HL-60/S4 treated with phorbol 12-myristate 13-acetate at 8.2 ng/mL for 4 days and 3 days (cell line): ENCODE data around the gene STT3A.

Experiments used
- in situ Hi-C: fragments of 300-500 bp; cut with MboI; formaldehyde crosslinking; loops from 2 replicates; pipeline ENCODE4 v1.15.0; 2022; ENCODE audit warnings: low sequenced_read_pairs

The STT3A gene

DNA sequence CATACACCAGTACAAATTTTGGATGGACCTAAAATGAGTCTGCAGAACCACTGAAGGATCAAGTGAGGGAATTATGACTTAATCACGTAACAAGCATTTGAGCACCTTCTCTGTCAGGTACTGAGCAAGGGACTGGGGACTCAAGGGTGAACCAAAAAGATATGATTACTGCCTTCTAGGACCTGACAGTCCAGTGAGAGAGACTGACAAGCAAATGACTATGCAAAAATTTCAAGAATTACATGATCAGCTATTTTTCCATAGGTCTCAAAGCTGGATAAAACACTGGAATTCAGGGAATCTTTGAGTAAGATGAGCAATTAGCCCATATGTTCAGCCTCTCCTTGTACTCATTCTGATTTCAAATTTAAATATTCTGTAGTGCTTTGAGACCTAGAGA, 5.2 kb upstream of the STT3A start:
- in situ Hi-C loops: no loop called here

- in situ Hi-C loops: no loop called here
These were observed 4.1 kb upstream of the STT3A start for GRCh38 chr11:125588505-125588904.

- in situ Hi-C loops: no loop called here
These were observed 875 bp upstream of the STT3A start for GRCh38 chr11:125591649-125592304.

DNA sequence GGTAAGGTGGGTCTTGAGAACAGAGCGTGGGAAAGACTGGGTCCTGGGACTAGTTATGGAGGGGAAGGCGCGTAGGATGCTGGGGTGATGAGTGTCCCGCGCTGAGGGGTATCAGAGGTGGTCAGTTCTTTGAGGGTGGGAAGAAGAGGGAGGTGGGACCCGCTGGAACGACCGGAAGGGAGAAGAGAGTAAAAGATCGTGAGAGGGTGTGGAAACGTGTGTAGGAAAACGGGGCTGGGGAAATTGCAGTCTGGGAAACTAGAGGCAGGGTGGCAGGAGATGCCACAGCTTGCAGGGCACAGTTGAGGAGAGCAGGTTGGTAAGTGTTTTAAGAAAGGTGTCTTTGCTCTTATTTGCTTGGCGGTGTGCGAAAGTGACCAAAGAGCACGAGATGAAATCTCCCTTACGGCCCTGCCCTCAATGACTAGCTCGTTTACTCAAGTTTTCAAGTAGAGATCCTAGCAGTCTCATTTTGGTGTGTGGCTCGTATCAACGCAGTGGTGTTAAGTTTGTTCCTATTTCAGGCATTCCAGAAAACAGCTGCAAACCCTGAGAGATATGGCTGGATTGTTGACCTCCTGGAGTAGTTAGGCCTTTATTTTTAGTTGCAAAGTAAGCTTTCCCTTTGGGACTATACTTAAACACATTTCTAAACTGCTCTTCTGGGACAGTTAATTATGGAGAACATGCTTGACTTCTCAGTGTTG, 615 bp downstream of the STT3A start:
- in situ Hi-C loops: no loop called here

DNA sequence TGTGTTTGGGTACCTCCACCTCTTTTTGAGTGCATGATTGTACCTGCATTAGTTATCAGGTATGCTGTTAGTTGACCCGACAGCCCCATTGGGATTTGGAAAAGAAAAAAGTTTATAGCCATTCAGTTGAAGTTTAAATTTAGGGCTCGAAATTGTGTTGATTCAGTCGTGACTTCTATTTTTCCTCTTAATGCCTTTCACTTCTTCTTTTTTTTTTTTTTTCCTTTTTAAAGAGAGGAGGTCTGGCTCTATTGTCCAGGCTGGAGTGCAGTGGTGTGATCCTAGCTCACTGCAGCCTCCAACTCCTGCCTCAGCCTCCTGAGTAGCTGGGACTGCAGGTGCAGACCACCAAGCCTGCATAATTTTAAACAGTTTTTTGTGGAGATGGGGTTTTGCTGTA, 2.3 kb downstream of the STT3A start:
- in situ Hi-C loops: no loop called here

- in situ Hi-C loops: no loop called here
These were observed 8.0 kb downstream of the STT3A start for GRCh38 chr11:125600663-125601062.

GRCh38 chr11:125603207-125603606, 10.6 kb downstream of the STT3A start:
- in situ Hi-C loops: no loop called here

DNA sequence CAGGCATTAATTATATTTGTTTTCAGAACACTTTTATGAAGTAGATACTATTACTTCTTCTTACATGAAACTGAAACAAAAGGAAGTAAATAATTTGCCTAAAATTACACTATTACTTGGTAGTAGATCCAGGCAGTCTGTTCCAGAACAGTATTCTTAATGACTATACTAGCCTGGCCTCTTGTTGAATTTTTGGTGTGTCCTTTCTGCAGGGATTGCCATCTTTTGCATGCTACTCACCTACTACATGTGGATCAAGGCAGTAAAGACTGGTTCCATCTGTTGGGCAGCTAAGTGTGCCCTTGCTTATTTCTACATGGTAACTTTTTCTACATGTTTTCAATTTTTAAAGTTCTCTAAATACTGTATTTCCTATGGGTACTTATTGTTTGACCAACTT, 12.8 kb downstream of the STT3A start:
- in situ Hi-C loops: no loop called here

- in situ Hi-C loops: no loop called here
These were observed 16.9 kb downstream of the STT3A start for GRCh38 chr11:125609545-125609944.

DNA sequence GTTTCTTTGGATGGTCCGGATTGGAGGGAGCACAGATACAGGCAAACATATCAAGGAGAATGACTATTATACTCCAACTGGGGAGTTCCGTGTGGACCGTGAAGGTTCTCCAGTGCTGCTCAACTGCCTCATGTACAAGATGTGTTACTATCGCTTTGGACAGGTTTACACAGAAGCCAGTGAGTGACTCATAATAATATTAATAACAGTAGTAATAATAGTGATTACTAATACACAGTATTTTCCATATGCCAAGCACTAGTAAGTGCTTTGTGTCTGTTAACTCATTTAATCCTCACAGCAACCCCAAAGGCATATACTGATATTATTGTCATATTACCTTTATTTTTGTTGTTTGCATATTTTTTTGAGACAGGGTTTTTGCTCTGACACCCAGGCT, 25.7 kb downstream of the STT3A start:
- in situ Hi-C loops: no loop called here

GRCh38 chr11:125621995-125622394, 29.3 kb downstream of the STT3A start:
- in situ Hi-C loops: no loop called here

- in situ Hi-C loops: no loop called here
These were observed 30.4 kb downstream of the STT3A start for GRCh38 chr11:125623064-125623463.

DNA sequence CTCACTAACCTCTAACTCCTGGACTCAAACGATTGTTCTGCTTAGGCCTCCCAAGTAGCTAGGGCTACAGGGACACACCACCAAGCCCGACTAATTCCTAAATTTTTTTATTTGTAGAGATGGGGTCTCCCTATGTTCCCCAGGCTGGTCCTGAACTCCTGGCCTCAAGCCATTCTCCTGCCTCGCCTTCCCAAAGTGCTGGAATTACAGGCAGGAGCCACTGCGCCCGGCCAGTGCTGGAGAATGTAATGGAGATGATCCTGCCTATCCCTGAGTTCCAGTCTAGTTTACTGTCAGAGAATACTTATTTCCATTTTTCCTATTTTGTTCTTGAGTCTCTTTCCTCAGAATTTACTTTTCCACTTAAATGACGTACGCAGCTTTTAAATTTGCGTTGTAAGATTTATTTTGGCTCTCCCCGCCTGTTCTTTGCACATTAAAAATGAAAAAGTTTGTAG, 32.1 kb downstream of the STT3A start, which contains the start of gene CHEK1:
Gene CHEK1, plus strand, starts transcription at position 408 of the 458 bp plus-strand sequence. CDS start 1,606 bp downstream, outside the sequence.
- in situ Hi-C loops: no loop called here

DNA sequence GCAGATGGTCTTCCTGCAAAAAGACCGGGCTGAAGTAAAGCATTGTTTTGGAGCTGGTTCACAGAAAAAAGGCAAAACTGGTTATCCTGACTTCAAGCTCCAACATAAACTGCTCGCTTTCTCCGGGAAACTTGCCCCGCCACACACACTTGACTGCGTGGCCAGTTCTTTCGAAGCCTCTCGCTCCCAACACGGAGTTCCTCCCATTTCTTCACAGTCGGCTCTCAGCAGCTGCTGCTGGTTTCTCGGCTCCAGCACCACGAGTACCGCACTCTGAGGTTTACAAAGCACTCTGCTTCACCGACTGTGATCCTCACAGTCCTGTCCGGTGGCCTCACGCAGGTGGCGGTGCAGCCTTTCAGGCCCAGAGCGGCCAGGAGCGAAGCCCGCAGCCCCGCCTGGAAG, 32.6 kb downstream of the STT3A start:
- in situ Hi-C loops: no loop called here

- in situ Hi-C loops: no loop called here
These were observed 33.1 kb downstream of the STT3A start for GRCh38 chr11:125625630-125626287.

DNA sequence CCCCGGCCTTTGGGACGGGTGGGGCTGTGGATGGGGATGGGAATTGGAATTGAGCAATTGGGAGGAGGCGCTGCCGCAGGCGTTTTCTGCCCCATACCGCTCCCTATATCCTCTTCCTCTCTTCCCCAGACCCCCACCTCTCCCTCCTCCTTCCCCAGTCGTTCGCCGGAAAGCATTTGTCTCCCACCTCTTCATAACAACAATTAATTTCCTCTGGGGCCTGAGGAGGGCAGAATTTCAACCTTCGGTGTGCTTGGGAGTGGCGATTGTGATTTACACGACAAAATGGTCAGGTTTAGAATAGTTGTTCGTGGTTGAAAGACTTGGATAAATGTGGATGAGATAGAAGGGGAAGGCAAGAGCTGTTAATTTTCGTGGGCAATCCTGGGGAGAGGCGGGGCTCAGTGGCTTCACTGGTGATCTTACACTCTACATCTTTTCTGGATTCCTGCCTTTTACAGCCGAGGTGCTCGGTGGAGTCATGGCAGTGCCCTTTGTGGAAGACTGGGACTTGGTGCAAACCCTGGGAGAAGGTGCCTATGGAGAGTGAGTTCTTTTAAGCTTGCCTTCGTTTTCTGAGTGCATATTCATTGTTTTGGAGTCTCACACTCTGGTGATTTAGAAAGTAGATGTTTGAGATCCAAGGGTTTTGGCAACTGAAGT, 33.8 kb downstream of the STT3A start:
- in situ Hi-C loops: no loop called here

GRCh38 chr11:125627236-125627910, 34.7 kb downstream of the STT3A start:
- in situ Hi-C loops: no loop called here

DNA sequence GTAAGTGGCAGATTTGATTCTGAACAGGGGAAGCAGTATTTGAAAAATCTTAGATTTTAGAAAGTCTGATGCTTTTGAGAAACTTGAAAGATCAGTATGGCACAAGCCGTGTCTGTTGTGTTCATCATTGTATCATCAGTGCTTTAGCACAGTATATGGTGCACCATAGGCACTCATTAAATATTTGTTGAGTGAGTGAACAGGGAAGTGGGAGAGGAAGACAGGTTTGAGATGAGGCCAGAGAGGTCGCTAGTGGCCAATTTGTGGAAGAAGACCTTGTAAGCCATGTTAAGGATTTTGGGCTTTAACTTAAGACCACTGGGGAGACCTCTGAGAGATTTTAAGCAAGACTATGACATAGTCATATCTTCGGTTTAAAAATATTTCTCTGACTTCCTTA, 45.2 kb downstream of the STT3A start:
- in situ Hi-C loops: no loop called here

DNA sequence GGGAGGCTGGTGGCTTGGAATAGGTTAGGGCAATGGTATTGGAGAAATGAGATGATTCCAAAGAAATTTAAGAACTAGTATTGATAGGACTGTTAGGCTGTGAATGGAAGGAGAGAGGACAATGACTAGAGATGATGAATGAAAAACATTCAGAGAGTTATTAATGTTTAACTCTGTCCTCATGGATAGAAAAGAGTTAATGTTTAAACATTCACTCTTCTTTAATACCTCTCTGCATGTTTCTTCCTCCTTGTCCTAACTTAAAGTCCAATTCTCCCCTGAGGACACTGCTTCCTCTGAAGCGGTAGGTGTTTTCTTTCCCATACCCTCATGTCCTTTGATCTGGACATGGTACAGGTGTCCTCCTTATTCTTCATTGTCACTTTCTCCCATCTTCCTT, 45.7 kb downstream of the STT3A start:
- in situ Hi-C loops: no loop called here

GRCh38 chr11:125645871-125646270, 53.2 kb downstream of the STT3A start:
- in situ Hi-C loops: no loop called here
